DND-41 (cell line): ENCODE results near the gene PDCD1LG2.

ENCODE experiments used
- ATAC-seq: fragments of 200-7000 bp; cut with Tn5 transposase; 3 replicates; pipeline ENCODE4 v1.9.1; 2021; ENCODE audit warnings: low read depth; ENCODE audit not compliant: insufficient read depth
- DNase-seq: peaks from one replicate; pipeline ENCODE4 v3.0.0-alpha.2; 2020
- H2AFZ ChIP-seq: 2 replicates; pipeline ENCODE4 v1.6.0; 2012; ENCODE audit warnings: low read depth, low read length
- H3K27ac ChIP-seq: 2 replicates; pipeline ENCODE4 v1.5.1; 2012; ENCODE audit warnings: low read length, inconsistent platforms
- H3K27me3 ChIP-seq: fragments of 200-600 bp; sonication (generic); 2 replicates; pipeline ENCODE4 v1.6.0; 2012; ENCODE audit warnings: low read length, mild to moderate bottlenecking, inconsistent platforms; ENCODE audit not compliant: insufficient read depth, poor library complexity
- H3K36me3 ChIP-seq: 2 replicates; pipeline ENCODE4 v1.5.1; 2012; ENCODE audit warnings: low read length, inconsistent platforms; ENCODE audit not compliant: insufficient read depth
- H3K4me1 ChIP-seq: 2 replicates; pipeline ENCODE4 v1.5.1; 2012; ENCODE audit warnings: mild to moderate bottlenecking, low read length; ENCODE audit not compliant: insufficient read depth
- H3K4me2 ChIP-seq: 2 replicates; pipeline ENCODE4 v1.6.0; 2012; ENCODE audit warnings: mild to moderate bottlenecking, moderate library complexity, low read length, inconsistent platforms; ENCODE audit not compliant: insufficient read depth
- H3K4me3 ChIP-seq, 2 experiments: fragments of 200-600 bp in 1 of 2; shearing (Covaris generic) in 1 of 2; 2 replicates each; pipeline ENCODE4 v1.5.1; 2012 to 2016; ENCODE audit warnings: inconsistent platforms in 2 of 2, low read length in 2 of 2, mild to moderate bottlenecking in 2 of 2, low read depth in 1 of 2, moderate library complexity in 1 of 2
- H3K79me2 ChIP-seq: 2 replicates; pipeline ENCODE4 v1.6.0; 2012; ENCODE audit warnings: low read length, inconsistent platforms; ENCODE audit not compliant: insufficient read depth
- H3K9ac ChIP-seq: 2 replicates; pipeline ENCODE4 v1.6.0; 2012; ENCODE audit warnings: low read depth, mild to moderate bottlenecking, inconsistent platforms, low read length, moderate library complexity
- H3K9me3 ChIP-seq: 2 replicates; pipeline ENCODE4 v1.5.1; 2012; ENCODE audit warnings: low read length, moderate library complexity, mild to moderate bottlenecking, inconsistent platforms; ENCODE audit not compliant: insufficient read depth, severe bottlenecking
- H4K20me1 ChIP-seq: 2 replicates; pipeline ENCODE4 v1.6.0; 2012; ENCODE audit warnings: low read length; ENCODE audit not compliant: insufficient read depth
- CTCF ChIP-seq: IDR thresholded peaks from 2 replicates; pipeline ENCODE4 v1.5.1; 2012; ENCODE audit warnings: borderline replicate concordance, low read length, moderate library complexity, mild to moderate bottlenecking; ENCODE audit not compliant: poor library complexity, severe bottlenecking; ENCODE audit errors: extremely low read depth
- EZH2 ChIP-seq: IDR thresholded peaks from 3 replicates; pipeline ENCODE4 v1.6.1; 2012; ENCODE audit warnings: borderline replicate concordance, low read depth, mild to moderate bottlenecking, moderate library complexity, low read length, inconsistent platforms; ENCODE audit not compliant: severe bottlenecking

PDCD1LG2 gene

GRCh38 chr9:5609226-5609596, 98.9 kb downstream of the PDCD1LG2 start:
- DNase-seq (no peak), ATAC-seq (no peak)
- no peak for TF ChIP-seq EZH2
- no peak for TF ChIP-seq CTCF
- H3K27me3 ChIP-seq, result no peaks in the 10 kb centered on the region
- H3K9ac ChIP-seq, result no peak overlapping the region
- H3K4me3 ChIP-seq, result no peak overlapping the region
- H3K79me2 ChIP-seq, result no peaks in the 10 kb centered on the region
- H3K4me1 ChIP-seq, result no peaks in the 10 kb centered on the region
- H3K27ac ChIP-seq, result no peak overlapping the region
- H3K4me2 ChIP-seq, result no peak overlapping the region
- H3K9me3 ChIP-seq, result no peaks in the 10 kb centered on the region
- H4K20me1 ChIP-seq, result no peaks in the 10 kb centered on the region
- no peak overlapping the region for H2AFZ ChIP-seq
- no peaks in the 10 kb centered on the region for H3K36me3 ChIP-seq

GRCh38 chr9:5610491-5610890, 100.2 kb downstream of the PDCD1LG2 start:
- Histone ChIP-seq H3K27ac (no peak overlapping the region), H3K9me3 (no peaks in the 10 kb centered on the region), H3K4me1 (no peaks in the 10 kb centered on the region), H3K36me3 (no peaks in the 10 kb centered on the region), H3K4me3 (no peak overlapping the region), H3K4me2 (no peak overlapping the region), H3K79me2 (no peaks in the 10 kb centered on the region), H2AFZ (no peak overlapping the region), H4K20me1 (no peaks in the 10 kb centered on the region), H3K27me3 (no peaks in the 10 kb centered on the region), H3K9ac (no peak overlapping the region)
- TF ChIP-seq CTCF, result no peak
- no peak for TF ChIP-seq EZH2
- DNase-seq (no peak), ATAC-seq (no peak)

GRCh38 chr9:5611321-5612184, 101.2 kb downstream of the PDCD1LG2 start:
- no peak for TF ChIP-seq EZH2
- TF ChIP-seq CTCF, result no peak
- no peak overlapping the region for H2AFZ ChIP-seq
- no peak overlapping the region for H3K4me2 ChIP-seq
- H4K20me1 ChIP-seq, result no peaks in the 10 kb centered on the region
- no peak overlapping the region for H3K9ac ChIP-seq
- no peaks in the 10 kb centered on the region for H3K79me2 ChIP-seq
- H3K4me1 ChIP-seq, result no peaks in the 10 kb centered on the region
- no peaks in the 10 kb centered on the region for H3K27me3 ChIP-seq
- H3K4me3 ChIP-seq, result no peak overlapping the region
- no peak overlapping the region for H3K27ac ChIP-seq
- DNase-seq (no peak), ATAC-seq (no peak)
- no peaks in the 10 kb centered on the region for H3K36me3 ChIP-seq
- H3K9me3 ChIP-seq, result no peaks in the 10 kb centered on the region
